GM21529 (cell line): ENCODE measurements around the gene HCRTR1.
"Not testable (repeated sequence)": the region's sequence is repeated elsewhere in the genome, so short reads cannot be mapped to it uniquely, and the experiment has no call there.

Experiments used
- ATAC-seq: cut with Tn5 transposase; IDR thresholded peaks from one replicate; pipeline ENCODE4 v1.9.1; 2021; ENCODE audit not compliant: unreplicated experiment

The HCRTR1 gene

GRCh38 chr1:31581821-31582810, 35.4 kb upstream of the HCRTR1 start:
- ATAC-seq, result no peak

GRCh38 chr1:31583082-31583994, 34.2 kb upstream of the HCRTR1 start:
- no peak for ATAC-seq

- no peak for ATAC-seq
These were observed 33.3 kb upstream of the HCRTR1 start for GRCh38 chr1:31583995-31584868.

- ATAC-seq, result no peak
These were observed 32.4 kb upstream of the HCRTR1 start for GRCh38 chr1:31584869-31585735.

GRCh38 chr1:31585736-31586365, 31.6 kb upstream of the HCRTR1 start:
- no peak for ATAC-seq

- ATAC-seq, result no peak
These were observed 30.8 kb upstream of the HCRTR1 start for GRCh38 chr1:31586376-31587327.

- not testable (repeated sequence) for ATAC-seq
These were observed 30.2 kb upstream of the HCRTR1 start for GRCh38 chr1:31587328-31587699.

- ATAC-seq, result no peak
These were observed 29.6 kb upstream of the HCRTR1 start for GRCh38 chr1:31587720-31588423.

- ATAC-seq, result no peak
These were observed 28.6 kb upstream of the HCRTR1 start for GRCh38 chr1:31588751-31589515.

GRCh38 chr1:31591425-31592093, 25.9 kb upstream of the HCRTR1 start:
- ATAC-seq, result no peak

GRCh38 chr1:31592132-31592531, 25.4 kb upstream of the HCRTR1 start:
- ATAC-seq, result no peak

GRCh38 chr1:31593136-31593665, 24.3 kb upstream of the HCRTR1 start:
- ATAC-seq, result no peak

- ATAC-seq, result no peak
These were observed 23.5 kb upstream of the HCRTR1 start for GRCh38 chr1:31593770-31594632.

GRCh38 chr1:31595836-31596736, 21.4 kb upstream of the HCRTR1 start:
- ATAC-seq, result no peak
